ENCODE data around the gene ADAMTS15. TPM values are rescaled to one million over a fixed set of nuclear protein-coding genes. Genes with fewer than 3 reads are reported as not detected.

Gene ADAMTS15
- total RNA-seq, 6 donors from 2014 or later = 2.5 to 23.0 (median 7.2) TPM

DNA sequence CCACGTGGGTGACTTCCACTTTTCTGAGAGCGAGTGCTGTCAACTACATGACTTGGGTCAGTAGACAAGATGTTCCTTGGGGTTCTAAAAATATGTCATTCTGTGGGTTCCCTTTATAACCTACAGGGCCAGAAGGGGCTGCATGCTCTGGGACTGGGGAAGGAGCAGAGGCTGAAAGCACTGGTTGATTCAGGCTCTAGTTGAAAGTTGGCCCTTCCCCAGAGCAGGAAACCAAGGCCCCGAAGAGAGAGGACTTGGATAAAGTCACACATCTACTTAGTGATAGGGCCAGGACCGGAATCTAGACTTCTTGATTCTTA is 9.9 kb downstream of the ADAMTS15 start:
- peaks cover 0 to 10% (median 4%) of the 10 kb centered on the region in 4 donors for H3K36me3 ChIP-seq
- no peak for TF ChIP-seq POLR2AphosphoS5 (IDR thresholded peaks at IDR 0.05)

DNA sequence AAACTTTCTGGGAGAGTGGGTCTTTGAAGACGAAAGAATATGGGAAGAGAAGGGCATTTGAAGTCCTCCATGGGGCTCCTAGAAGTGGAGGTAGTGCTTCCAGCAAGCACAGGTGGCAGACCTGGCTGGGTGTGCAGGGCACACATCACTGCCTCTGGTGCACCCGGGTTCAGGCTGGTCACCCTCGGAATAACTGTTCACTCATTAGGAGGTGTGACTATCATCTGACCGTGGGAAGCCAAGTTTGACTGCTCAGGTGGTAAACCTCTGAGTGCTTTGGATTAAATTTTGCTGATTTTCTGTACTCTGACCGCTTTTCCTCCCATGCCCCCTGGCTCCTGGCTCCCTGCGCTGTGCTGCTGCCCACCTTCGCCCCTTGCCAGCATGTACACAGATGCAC is 11.1 kb downstream of the ADAMTS15 start:
- Histone ChIP-seq H3K4me1 (peaks cover 0 to 8% (median 5%) of the 10 kb centered on the region in 4 donors), H3K36me3 (peaks cover 0 to 10% (median 4%) of the 10 kb centered on the region in 4 donors), H3K27ac (no peak overlapping the region), H3K27me3 (no peaks in the 10 kb centered on the region), H3K4me3 (no peak overlapping the region), H3K9me3 (no peaks in the 10 kb centered on the region)
- ATAC-seq (ENCODE audit: low FRiP score in 2 of 2) (no peak), DNase-seq (peak in 1 of 2 donors; percentile 43)
- TF ChIP-seq, protein P1, sequence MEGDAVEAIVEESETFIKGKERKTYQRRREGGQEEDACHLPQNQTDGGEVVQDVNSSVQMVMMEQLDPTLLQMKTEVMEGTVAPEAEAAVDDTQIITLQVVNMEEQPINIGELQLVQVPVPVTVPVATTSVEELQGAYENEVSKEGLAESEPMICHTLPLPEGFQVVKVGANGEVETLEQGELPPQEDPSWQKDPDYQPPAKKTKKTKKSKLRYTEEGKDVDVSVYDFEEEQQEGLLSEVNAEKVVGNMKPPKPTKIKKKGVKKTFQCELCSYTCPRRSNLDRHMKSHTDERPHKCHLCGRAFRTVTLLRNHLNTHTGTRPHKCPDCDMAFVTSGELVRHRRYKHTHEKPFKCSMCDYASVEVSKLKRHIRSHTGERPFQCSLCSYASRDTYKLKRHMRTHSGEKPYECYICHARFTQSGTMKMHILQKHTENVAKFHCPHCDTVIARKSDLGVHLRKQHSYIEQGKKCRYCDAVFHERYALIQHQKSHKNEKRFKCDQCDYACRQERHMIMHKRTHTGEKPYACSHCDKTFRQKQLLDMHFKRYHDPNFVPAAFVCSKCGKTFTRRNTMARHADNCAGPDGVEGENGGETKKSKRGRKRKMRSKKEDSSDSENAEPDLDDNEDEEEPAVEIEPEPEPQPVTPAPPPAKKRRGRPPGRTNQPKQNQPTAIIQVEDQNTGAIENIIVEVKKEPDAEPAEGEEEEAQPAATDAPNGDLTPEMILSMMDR (IDR thresholded peaks at IDR 0.05) = no peak
- TF ChIP-seq POLR2A (IDR thresholded peaks at IDR 0.05) = no peak
- no peak for TF ChIP-seq EP300 (IDR thresholded peaks at IDR 0.05)
- TF ChIP-seq POLR2AphosphoS5 (IDR thresholded peaks at IDR 0.05) = no peak
- 87 to 88% methylated on average over 7 of the region's 7 CpGs for WGBS, 2 donors

More for the DNA sequence above, 9.9 kb downstream of the ADAMTS15 start:
- no peak for DNase-seq
- Histone ChIP-seq H3K4me1 (peaks cover 0 to 8% (median 5%) of the 10 kb centered on the region in 4 donors), H3K4me3 (no peak overlapping the region), H3K27me3 (no peaks in the 10 kb centered on the region), H3K27ac (peak overlapping the region in 2 of 4 donors; percentile 31 to 32), H3K9me3 (no peaks in the 10 kb centered on the region)
- ATAC-seq (ENCODE audit: low FRiP score in 2 of 2) = no peak
- 59 to 61% methylated on average over 3 to 4 of the region's 4 CpGs for WGBS, 2 donors

DNA sequence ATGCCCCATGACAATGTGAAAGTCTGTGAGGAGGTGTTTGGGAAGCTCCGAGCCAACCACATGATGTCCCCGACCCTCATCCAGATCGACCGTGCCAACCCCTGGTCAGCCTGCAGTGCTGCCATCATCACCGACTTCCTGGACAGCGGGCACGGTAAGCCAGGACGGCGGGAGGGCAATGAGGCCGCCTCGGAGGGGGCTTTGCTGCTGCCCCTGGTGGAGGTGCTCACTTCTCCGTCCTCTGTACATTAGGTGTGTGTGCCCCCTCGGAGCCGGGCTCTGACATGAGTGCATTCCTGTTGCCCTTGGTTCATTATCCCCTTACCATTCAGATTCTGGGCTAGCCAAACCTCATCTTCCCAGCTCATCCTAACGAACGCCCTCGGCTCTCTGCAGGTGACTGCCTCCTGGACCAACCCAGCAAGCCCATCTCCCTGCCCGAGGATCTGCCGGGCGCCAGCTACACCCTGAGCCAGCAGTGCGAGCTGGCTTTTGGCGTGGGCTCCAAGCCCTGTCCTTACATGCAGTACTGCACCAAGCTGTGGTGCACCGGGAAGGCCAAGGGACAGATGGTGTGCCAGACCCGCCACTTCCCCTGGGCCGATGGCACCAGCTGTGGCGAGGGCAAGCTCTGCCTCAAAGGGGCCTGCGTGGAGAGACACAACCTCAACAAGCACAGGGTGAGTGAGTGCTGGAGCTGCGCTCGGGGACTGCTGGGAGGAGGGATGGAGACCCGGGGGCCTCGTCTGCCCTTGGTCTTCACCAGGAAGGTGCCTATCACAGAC is 13.8 kb downstream of the ADAMTS15 start:
- DNase-seq (peak in 1 of 2 donors; percentile 63), ATAC-seq (ENCODE audit: low FRiP score in 2 of 2) (peak in 1 of 2 donors; percentile 16)
- H3K27me3 ChIP-seq = no peaks in the 10 kb centered on the region
- no peaks in the 10 kb centered on the region for H3K9me3 ChIP-seq
- H3K27ac ChIP-seq = no peak overlapping the region
- WGBS, 2 donors = 88 to 92% methylated on average over 24 to 31 of the region's 31 CpGs
- peaks cover 0 to 16% (median 7%) of the 10 kb centered on the region in 4 donors for H3K36me3 ChIP-seq
- no peak overlapping the region for H3K4me3 ChIP-seq
- TF ChIP-seq, protein P1 (IDR thresholded peaks at IDR 0.05) = no peak
- TF ChIP-seq EP300 (IDR thresholded peaks at IDR 0.05) = no peak
- peaks cover 0 to 2% (median 1%) of the 10 kb centered on the region in 4 donors for H3K4me1 ChIP-seq

DNA sequence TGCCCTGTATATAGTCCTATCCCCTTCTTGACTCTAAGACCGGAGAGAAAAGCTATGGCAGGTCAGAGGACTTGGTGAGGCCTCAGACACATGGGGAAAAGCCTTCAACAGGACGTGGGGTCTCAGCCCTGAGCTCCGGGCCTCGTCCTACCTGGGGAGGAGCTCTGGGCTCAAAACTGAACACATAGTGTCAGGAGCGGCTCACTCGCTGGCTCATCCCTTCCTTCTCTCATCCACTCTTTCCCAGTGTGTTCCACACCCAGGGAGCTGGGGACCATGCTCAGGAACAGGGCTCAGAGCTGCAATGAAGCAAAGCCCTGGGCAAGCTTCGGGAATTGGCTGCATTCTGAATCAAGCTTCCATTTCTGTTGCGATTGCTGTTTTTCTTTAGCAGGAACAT is 14.5 kb downstream of the ADAMTS15 start:
- no peaks in the 10 kb centered on the region for H3K9me3 ChIP-seq
- TF ChIP-seq POLR2A (IDR thresholded peaks at IDR 0.05) (no peak), POLR2AphosphoS5 (IDR thresholded peaks at IDR 0.05) (no peak), EP300 (IDR thresholded peaks at IDR 0.05) (no peak)
- TF ChIP-seq, protein P1 (IDR thresholded peaks at IDR 0.05) = no peak
- no peak overlapping the region for H3K4me3 ChIP-seq
- no peak for DNase-seq
- no peak overlapping the region for H3K27ac ChIP-seq
- peaks cover 0 to 16% (median 7%) of the 10 kb centered on the region in 4 donors for H3K36me3 ChIP-seq
- ATAC-seq (ENCODE audit: low FRiP score in 2 of 2) = no peak
- peaks cover 0 to 2% (median 0%) of the 10 kb centered on the region in 4 donors for H3K4me1 ChIP-seq
- no peaks in the 10 kb centered on the region for H3K27me3 ChIP-seq
- WGBS, 2 donors = 85 to 91% methylated on average over 8 of the region's 8 CpGs

DNA sequence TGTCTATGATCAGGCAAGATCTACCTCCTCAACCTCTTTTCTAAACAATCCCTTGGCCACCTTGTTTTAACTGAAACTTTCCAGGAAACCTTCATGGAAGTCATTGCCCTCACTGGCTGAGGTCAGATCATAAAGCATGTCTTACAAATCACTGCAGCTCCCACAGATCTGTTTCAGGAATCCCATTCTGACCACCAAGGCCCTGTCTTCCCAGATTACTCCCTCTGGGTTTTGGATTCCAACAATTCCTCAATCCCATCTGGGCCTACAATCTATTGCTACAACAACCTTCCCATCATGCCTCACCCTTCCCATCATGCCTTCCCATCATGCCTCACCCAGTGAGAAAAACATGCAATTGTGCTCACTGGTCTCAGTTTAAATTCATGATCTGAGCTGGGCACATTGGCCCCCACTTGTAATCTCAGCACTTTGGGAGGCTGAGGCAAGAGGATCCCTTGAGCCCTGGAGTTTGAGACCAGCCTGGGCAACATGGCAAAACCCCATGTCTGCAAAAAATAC is 15.9 kb downstream of the ADAMTS15 start:
- no peaks in the 10 kb centered on the region for H3K4me1 ChIP-seq
- peaks cover 0 to 16% (median 7%) of the 10 kb centered on the region in 4 donors for H3K36me3 ChIP-seq
- no peak for TF ChIP-seq EP300 (IDR thresholded peaks at IDR 0.05)
- no peak overlapping the region for H3K27ac ChIP-seq
- no peaks in the 10 kb centered on the region for H3K9me3 ChIP-seq
- ATAC-seq (ENCODE audit: low FRiP score in 2 of 2) = no peak
- H3K4me3 ChIP-seq = no peak overlapping the region
- H3K27me3 ChIP-seq = no peaks in the 10 kb centered on the region
- no peak for DNase-seq

DNA sequence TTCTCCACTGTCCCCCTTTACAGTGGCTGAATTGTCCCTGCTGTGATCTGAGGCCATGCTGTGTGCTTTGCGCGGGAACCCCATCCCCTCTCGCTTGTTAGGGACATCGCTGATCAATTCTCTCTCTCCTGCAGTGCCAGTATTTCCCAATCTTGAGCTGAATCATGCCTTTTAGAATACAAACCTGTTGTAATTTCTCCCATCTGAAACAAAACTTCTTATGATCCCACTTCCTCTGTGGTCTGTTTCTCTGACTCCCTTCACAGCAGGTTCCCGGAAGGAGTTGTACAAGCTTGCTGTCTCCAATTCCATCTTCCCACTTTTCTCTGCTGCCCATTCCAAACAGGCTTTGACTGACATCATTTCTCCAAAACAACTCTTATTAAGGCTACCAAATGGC is 16.8 kb downstream of the ADAMTS15 start:
- Histone ChIP-seq H3K4me1 (no peaks in the 10 kb centered on the region), H3K9me3 (no peaks in the 10 kb centered on the region), H3K36me3 (peaks cover 0 to 16% (median 7%) of the 10 kb centered on the region in 4 donors), H3K4me3 (no peak overlapping the region), H3K27ac (no peak overlapping the region), H3K27me3 (no peaks in the 10 kb centered on the region)
- DNase-seq (no peak), ATAC-seq (ENCODE audit: low FRiP score in 2 of 2) (no peak)
- WGBS, 2 donors = 86 to 91% methylated on average over 5 of the region's 5 CpGs
- TF ChIP-seq EP300 (IDR thresholded peaks at IDR 0.05) (no peak), POLR2AphosphoS5 (IDR thresholded peaks at IDR 0.05) (no peak), POLR2A (IDR thresholded peaks at IDR 0.05) (no peak)
- TF ChIP-seq, protein P1 (IDR thresholded peaks at IDR 0.05) = no peak

All from upper lobe of left lung (tissue), 6 donors.